Measurements from ENCODE around the gene CSH1.
"Not testable (repeated sequence)": the region's sequence is repeated elsewhere in the genome, so short reads cannot be mapped to it uniquely, and the experiment has no call there.

The CSH1 gene

DNA sequence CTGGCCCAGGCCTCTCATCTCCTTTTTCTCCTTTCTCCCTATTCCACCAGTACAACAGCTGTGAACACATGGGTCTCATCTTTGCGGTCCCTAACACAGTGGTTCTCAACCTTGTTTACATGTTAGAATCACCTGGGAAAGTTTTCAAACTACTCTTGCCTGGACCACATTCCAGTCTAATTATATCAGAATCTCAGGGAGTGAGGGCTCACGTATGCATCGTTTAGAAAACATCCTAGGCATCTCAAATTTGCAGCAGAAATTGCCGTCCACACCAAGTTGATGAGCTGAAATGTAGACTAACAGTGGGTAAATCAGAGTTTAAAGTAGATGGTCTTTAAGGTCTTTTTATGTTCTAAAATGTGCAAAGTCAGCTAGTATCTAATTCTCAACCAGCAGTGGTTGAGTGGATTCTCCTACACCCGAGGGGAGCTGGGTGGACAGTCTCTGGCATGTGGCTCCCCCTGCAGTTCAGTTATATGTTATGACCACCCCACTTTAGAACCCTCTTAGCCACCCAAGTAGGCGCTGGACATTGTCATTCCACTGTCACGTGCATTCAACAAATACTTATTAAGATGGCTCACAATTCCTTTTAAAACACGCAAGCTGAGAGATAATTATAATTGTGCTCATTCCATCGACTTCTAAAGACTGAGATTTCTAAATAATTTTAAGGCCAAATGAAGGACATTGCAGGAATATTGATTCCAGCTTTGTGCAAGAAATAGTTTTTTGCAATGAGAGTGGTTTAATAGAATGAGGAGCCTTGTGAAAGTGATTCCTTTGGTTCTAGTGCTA lies 26.7 kb downstream of the CSH1 start:
- not testable (repeated sequence) for DNase-seq (ENCODE audit: low read depth in 2 of 2)

DNA sequence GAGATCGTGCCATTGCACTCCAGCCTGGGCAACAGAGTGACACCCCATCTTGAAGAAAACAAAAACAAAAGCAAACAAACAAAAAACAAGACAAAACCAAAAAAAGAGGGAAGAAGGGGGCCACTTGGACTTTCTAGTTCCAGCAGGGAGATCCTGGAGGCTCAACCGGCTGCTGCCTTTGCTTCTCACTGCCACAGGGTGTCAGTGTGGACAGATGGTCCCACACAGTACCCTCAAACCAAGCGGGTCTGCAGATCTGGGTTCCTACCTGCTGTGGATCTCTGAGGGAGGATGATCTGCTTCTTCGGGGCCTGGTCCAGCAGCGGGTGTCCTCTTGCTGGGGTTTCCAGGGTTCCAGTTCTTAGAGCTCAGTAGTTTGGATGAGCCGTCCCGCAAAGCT lies 29.7 kb downstream of the CSH1 start:
- DNase-seq (ENCODE audit: low read depth in 2 of 2) = not testable (repeated sequence)

DNA sequence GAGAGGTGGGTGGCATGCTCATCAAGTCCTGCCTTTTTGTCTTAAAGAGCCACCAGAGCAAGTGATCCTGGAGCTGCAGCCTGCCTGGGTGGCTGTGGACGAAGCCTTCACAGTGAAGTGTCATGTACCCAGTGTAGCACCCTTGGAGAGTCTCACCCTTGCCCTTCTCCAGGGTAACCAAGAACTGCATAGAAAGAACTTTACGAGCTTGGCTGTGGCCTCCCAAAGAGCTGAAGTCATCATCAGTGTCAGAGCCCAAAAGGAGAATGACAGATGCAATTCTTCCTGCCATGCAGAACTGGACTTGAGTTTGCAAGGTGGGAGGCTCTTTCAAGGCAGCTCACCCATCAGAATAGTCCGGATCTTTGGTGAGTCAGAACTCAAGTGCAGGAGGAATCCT lies 37.1 kb downstream of the CSH1 start:
- no peak for DNase-seq (ENCODE audit: low read depth in 2 of 2)

DNA sequence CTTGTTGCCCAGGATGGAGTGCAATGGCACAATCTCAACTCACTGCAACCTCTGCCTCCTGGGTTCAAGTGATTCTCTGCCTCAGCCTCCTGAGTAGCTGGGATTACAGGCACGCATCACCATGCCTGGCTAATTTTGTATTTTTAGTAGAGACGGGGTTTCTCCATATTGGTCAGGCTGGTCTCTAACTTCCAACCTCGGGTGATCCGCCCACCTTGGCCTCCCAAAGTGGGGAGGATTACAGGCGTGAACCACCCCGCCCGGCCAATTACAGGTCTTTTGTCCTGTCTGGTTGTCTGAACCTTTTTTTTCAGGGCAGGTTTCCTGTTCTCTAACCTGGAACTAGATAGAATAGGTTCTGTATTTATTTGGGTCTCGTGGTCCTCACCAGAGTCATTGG lies 39.9 kb downstream of the CSH1 start:
- DNase-seq (ENCODE audit: low read depth in 2 of 2) = not testable (repeated sequence)

DNA sequence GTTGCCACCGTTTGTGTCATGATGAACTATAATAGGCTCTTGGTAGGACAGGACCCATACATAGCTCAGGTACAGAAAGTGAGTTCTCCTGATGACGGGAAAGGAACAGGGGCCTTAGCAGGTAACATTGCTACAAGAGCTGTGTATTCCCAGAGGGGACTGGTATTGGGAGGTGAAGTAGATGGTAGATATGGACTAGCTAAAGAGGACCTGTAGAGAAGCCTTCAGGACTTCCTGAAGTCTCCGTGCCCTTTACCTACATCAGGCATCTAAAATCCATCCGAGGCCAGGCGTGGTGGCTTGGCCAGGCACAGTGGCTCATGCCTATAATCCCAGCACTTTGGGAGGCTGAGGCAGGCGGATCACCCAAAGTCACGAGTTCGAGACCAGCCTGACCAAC lies 41.2 kb downstream of the CSH1 start:
- no peak for DNase-seq (ENCODE audit: low read depth in 2 of 2)

DNA sequence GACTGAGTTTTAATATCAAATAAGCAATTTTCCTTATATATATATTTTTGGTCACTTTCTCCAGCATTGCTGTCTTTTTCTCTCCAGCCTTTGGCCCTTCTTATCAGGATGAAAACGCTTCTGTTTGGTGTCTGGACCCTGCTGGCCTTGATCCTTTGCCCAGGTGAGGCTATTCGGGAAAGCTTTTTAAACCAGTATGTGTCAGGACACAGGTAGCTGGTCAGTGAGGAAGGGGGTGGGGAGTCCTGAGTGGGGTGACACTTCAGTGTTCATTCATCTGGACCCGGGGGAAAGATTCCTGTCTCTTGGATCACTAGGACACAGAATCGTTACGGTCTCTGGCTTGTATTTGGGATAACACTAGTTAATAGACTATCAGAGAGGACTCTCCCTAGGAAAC lies 41.7 kb downstream of the CSH1 start:
- DNase-seq (ENCODE audit: low read depth in 2 of 2) = no peak

DNA sequence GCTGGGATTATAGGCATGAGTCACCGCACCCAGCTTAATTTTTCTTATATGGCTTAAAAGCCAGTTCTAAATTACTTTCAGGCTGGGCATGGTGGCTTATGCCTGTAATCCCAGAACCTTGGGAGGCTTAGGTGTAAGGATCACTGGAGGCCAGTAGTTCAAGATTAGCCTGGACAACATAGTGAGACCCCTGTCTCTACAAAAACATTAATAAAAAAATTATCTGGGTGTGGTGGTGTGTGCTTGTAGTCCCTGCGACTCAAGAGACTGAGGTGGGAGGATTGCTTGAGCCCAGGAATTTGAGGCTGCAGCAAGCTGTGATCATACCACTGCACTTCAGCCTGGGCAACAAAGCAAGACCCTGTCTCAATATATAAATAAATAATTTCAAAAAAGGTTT lies 43.1 kb downstream of the CSH1 start:
- no peak for DNase-seq (ENCODE audit: low read depth in 2 of 2)

DNA sequence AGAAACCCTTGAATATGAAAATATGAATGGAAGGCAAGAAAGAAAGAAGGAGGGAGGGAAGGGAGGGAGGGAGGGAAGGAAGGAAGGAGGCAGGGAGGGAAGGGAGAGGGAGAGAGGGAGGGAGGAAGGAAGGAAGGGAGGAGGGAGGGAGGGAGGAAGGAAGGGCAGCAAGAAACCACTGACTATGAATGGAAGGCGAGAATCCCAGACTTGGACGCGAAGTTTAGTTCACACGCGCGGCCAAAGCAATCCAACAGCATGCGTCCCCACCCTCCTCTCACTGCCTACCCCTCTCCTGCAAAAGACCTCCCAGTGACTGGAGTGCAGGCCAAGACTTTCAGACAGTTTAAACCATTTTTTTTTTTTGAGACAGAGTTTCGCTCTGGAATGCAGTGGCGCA lies 46.0 kb downstream of the CSH1 start:
- DNase-seq (ENCODE audit: low read depth in 2 of 2) = no peak

DNA sequence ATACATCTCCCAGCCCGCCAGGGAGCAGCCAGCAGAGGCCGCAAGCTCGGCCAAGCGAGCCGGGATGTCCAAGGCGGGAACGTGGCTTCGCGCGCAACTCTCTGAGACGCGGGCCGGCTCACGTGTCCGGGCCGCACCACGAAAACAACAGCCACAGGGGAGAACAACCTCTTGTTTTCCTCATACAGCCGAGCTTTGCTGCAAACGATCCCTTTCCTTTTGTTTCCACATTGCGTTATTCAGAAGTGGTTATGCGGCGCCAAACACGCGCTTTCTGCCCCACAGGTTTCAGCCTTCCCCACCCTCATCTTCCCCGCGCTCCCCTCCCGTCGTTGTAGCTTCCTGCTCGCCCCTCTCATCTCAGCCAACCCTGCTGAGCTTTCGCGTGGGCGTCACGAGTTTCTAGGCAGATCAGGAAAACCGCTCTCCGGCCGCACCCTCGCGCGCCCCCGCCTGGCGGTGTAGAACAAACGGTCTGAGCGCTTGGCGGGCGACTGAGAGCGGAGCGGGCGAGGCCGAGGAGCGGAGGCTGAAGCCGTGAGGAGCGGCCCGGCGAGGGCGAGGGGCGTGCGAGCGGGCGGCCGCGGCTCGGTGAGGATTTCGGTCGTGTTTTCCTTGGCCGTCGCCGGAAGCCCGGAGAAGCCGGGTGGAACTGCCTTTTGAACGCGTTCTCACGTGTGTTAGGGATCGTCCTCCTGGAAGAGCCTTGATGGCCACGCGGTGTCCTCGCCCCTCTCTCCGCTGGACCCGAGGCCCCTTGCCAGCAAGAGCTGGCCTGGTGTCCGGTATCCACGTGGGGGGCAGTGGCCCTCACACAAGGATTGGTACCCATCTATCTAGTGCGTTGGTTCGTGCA lies 47.3 kb downstream of the CSH1 start:
- DNase-seq (ENCODE audit: low read depth in 2 of 2) = peak; percentile 98

DNA sequence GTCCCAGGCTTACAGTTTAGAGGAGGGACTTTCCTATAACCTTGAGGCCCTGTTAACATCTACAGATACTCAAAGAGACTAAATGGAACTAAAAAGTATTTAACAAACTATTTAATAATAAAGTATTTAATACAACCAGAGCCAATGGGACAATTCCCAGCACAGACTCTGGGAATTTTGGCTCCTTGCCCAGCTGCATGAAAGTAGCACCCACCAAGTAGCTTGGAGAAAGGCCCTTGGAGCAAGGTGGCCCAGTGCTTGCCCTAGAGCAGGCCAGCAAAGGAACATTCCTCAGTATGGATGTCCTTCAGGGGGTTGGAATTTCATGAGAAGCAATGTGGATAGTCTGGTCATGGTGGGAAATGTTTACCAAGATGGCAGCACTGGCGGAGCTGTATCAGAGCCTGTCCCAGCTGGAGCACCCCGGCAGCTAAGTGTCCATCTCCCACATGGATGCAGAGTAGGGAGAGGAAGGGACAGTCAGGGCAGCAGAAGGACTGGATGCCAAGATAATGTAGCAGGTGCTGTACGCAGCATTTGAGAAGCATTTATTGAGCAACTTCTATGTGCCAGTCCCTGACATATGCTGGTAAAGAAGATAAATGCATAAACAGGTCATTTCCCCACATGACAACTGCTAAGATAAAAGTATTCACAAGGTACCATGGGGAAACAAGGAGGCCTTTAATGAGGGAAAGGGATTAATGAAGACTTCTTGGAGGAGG lies 48.7 kb downstream of the CSH1 start:
- DNase-seq (ENCODE audit: low read depth in 2 of 2) = no peak

DNA sequence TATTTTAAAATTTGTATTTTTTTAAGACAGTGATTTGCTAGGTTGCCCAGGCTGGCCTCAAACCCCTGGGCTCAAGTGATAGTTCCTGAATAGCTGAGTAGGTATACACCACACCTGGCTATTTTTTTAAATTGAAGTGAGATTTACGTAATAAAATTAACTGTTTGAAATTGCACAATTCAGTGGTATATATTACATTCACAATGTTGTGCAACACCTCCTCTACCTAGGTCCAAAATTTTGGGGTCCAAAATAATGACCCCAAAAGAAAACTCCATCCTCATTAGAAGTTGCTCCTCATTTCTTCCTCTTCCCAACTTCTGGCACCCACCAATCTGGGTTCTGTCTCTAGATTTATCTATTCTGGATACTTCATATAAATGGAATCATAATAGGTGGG lies 50.9 kb downstream of the CSH1 start:
- no peak for DNase-seq (ENCODE audit: low read depth in 2 of 2)

Data from stimulated activated CD4-positive, alpha-beta T cell treated with anti-CD3 and anti-CD28 coated beads, Interleukin-4, amount 100 ng/mL, for 48 hours (primary cell).